GM18873 (cell line): ENCODE results near the gene PRSS23.

Experiments used
- ATAC-seq: cut with Tn5 transposase; IDR thresholded peaks from one replicate; pipeline ENCODE4 v1.9.1; 2021; ENCODE audit warnings: mild to moderate bottlenecking, moderate library complexity, moderate number of reproducible peaks; ENCODE audit not compliant: unreplicated experiment, low FRiP score

Gene PRSS23

DNA sequence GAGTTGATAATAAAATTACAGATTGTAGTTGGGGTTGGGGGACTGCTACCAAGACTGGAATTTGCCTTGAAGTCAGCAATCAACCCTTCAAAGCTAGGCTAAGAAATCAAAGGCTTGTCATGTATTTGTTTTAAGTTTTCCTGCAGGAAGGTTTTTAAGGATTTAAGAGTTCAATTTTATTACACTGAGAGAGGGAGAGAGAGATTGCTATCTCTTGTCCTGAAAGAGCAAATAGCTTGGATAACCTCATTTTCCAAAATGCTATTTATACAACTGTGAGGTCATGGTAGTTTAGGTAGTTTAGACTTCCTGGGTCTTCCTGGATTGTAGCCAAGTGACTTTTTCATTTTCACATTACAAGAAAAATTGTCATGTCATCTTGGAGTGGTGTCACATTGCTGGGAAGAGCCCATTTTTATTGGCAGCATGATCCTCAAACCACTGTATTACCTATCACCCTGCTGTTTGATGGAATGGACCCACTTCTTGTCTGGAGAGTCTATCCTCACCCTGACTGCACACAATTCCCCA is 10.1 kb upstream of the PRSS23 start:
- ATAC-seq, result no peak

DNA sequence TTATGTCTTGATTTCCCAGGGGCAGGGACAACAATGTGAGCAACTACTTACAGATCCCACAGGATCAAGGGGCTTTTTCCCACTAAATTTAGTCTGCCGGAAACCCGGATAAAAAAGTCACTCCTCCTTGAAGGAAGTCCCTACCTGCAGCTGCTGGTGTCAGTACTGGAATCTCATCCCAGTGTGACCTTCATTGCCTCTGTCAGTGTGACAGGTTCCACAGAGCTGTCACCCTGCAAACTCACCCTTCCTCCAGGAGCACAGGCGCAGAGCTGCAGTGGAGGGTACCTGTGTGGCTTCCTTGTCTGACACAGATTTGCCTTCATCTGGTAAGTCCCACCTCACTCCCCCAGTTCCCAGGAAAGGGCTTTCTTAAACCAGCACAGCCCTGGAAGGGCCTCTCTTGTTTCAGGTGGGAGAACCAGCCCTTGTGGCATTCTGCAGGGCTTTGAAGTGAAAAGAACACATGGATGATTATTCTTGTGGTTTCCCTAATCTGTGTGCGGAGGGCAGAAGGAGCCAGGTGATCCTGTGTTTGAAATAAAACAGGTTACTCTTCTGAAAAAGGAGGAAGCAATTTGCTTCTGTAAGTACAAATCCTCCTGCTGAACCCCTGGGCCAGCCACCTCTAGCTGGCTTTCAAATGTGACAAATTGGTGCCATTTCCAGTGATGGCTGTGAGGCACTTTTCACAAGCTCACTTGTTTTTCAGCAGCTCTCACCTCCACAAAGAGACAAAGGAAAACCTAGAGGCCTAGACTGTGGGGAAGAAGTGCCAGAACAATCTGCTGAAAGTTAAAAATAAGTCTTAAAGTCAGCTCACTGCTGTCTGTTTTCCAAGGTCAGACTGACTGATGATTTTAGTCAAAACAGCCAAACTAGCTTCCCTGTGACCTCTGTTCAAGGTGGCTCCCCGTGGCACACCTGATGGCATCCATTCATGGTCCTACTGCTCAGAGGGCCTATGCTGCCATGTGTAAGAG is 9.2 kb upstream of the PRSS23 start:
- ATAC-seq, result no peak

DNA sequence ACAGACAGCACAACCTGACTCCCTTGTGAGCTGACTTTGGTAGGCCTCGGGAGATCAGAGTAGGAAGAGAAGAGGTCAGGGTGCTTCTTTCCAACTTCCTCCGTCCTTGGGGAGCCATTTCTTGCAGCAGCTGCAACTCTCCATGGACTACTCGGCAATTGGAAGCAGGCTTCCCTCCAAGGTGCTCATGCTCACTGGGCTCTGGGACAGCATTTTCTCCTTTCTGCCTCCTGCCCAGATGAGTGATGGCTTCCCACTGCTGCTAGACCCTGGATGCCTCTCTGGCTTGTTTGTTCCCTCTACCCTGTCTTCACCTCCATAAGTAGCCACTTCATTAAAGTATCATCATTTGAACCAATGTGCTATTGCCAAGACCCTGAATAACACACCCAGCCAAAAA is 8.2 kb upstream of the PRSS23 start:
- ATAC-seq, result no peak

DNA sequence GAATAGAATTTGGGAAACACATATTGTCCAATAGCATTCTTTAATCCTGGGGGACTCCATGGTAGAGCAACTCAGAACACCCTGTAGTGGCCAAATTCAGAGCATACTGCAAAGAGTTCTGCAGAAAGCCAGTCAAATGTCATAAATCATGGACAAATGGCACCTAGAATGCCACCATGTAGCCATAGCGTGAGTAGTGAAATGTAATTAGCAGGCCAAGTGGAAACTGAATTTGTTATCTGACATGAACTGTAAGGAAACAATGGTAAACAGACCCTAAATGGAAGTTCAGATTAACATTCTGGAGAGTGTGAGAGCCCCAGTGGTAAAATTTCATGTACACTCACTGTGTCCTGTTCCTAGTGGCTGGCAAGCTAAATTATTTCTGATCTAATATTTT is 7.0 kb upstream of the PRSS23 start:
- no peak for ATAC-seq

DNA sequence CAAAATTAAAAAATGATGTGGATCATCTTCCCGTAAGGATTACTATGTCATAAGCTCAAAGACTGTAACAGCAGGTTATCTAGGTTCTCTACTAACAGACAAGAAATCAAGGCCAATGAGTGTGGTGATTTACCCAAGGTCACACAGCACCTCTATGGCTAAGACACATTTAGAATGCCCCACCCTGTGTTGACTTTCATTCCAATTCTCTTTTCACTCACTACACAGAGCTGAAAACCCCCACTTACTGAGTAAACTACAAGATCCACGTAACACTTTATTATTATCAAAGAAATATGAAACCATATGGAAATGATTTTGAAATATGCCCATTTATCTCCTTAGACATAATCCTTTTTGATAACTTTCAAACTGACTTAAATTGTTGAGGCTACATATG is 4.8 kb upstream of the PRSS23 start:
- ATAC-seq, result no peak

DNA sequence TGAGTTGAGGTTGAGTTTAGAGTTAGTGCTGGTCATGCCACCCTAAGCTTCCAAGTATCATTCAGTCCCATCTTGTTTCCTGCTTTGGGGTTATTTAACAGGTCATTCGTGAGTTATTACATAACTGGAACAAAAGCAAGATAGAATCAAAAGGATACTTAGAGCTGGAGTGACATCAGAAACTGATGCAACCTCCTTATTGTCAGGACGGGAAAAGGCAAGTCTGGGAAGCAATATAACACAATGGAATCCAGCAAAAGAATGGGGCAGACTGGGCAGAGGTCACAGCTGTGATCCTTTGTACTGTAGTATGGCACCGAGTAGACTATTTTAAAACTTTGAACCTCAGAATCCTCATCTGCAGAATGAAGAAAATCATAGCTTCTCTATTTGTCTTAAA is 4.4 kb upstream of the PRSS23 start:
- ATAC-seq, result no peak

DNA sequence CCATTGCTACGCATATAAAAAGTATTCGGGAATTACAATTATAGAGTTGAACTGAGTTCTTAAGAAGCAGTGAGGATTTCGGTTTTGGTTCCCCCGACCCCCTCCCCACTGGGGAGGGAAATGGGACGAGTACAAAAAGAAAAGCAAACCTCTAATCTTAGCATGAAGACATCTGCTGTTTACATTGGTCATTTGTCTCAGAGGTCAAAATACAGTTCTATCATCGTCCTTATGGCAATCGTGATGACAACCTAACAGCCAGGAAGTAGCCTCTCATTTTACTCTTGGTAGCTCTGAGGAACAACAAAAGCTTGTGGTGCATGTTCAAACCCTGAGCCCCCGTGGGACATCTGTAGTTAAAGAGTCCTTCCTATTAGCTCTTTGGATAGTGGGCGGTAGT is 3.2 kb upstream of the PRSS23 start:
- ATAC-seq, result no peak

DNA sequence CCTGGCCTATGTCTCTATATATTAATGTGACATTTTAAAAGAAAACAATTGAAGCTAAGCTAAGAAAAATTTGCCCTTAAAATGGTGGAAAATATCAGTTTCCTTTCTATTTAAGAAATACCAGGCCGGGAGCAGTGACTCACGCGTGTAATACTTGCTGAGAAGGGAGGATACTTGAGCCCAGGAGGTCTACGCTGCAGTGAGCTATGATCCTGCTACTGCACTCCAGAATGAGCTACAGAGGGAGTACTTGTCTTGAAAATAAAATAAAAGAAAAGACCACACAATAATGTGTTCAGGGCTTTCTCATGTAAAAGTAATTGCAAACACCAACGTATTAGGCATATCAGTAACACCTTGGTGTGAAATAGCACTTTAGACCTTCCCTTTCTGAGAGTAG is 1.4 kb upstream of the PRSS23 start:
- no peak for ATAC-seq

DNA sequence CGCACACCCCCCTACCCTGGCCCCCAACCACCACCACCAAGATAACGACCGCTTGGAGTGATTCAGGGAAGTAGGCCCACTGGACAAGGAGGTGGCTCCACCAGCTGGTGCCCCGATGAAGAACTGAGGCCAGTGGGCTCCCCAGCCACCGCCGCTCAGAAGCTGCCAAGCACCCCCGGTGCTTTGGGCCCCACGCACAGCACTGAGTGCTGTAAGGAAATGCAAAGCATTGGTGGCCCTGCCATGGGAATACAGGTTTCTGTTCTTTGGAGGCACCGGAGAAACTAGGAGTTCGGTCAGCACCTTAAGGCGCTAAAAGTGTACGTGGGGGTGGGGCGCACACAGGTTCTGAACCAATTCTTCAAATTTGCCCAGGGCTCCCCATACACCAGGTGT is 664 bp upstream of the PRSS23 start:
- no peak for ATAC-seq

DNA sequence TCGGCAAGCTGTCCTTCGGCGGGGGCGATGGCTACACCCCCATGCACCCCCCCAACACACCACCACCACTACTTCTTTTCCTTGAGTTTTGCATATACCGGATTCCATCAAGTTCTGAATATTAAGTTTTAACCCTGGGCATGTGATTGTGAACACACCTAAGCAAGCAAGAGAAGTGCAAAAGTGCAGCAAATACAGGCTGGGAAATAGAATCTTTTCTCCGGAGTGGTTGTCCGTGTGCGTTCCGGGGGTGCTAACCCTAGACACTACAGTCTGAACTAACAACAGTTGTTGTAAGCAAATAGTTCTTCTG is 574 bp downstream of the PRSS23 start:
- ATAC-seq, result no peak

DNA sequence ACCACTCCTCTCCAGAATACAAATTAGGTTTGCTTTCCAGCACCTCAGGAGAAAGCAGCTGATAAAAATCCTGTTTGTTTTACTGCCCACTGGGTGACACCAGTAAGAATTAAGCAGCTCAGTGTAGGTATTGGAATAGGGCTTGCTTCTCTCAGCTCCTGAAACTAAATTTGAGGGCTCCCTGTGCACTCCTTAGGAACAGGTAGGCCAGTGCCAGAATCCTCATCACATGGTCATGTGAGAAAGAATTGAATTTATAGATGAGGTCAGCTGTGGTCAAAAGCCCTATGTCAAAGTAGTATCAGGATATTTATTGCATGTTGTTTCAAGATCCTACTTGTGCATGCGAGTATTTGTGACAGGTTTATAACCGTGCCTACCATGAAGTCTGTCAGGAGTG is 1.0 kb downstream of the PRSS23 start:
- no peak for ATAC-seq

DNA sequence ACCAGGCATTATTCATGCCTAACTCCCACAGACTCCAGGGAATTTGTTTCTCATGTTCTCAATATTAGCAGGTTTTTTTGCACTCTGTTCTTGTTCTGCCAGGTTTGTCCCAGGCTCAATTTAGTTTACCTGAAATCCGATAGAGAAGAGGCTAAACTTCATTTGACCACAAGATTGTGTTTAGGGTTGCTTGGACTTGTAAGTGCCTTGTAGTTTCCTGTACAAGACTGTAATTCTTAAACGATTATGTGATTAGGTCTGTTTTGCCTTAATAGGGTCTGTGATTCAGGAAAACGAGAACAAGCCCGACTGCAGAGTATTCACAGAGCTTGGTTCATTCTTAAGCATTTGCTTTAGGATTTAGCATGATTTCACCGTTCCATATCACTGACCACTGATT is 1.8 kb downstream of the PRSS23 start:
- no peak for ATAC-seq

DNA sequence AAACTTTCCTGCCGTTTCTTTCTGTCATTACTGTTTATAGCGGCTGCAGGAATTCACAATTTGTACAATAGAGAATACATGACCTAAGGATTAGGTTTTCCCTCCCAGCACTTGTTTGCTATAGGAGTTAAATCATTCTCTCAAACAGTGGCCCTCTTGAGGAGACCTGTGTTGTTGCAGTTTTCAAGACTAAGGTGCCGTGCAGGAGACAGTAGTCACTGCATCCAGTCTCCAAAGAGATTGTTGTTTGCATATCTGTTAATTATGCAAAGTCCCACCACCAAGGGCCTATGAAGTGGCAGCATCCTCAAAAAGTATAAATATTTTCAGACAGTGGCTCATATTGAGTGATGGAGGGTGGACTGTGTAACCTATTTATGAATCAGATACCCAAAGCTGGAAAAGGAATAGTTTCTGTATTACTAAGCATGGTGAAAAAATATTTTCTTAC is 2.3 kb downstream of the PRSS23 start:
- no peak for ATAC-seq

DNA sequence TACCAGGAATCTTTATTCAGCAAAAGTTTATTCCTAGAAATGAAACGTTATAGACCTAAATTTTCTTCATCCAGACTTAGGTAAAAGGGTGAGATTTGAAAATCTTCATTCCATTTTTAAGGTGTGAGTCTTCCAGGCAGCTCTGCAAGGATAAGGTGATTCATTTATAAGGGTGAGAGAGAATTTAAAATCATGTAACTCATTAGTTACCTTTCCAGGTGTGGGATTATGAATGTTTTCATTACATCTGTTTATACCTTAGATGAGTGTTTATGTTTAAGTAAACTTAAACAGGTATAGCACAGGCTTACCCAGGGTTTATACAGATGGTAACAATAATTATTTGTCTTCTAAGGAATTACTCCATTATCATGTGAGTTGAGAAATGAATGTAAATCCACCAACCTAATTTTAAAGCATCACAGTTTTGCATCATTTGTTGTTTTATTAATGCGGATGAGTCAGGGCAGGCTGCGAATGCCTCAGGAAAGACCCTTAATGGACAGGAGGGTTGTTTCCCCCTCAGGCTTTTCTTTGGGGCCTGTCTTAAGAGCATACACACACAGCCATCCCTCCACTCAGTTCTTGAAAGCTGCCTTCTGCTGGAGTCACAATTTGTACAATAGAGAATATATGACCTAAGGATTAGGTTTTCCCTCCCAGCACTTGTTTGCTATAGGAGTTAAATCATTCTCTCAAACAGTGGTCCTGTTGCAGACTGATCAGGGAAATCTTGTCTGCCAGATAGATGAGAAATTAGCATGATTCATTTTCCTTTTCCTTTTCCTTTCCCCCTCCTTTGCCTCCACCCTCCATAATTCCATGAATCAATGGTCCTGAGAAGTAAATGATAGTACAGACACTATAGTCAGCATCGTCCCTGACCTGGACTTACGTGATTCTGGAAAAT is 3.0 kb downstream of the PRSS23 start:
- ATAC-seq, result no peak

DNA sequence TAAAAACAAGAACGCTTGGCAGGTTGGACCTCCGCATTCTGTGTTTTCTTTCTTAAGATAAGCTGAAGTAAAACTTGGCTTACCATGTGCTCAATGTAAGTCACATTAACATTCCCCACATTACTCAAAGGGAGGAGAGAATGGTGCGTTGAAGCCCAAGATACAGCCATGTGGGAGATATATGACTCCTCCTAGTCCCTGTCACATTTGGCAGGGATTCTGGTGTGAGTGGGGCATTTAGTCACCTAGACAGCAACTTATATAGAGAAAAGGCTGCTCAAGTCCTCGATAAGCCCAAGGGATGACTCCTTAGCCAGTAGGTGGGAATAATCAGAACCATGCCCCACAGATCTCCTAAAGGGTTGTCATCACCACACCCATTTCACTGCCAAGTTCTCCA is 4.6 kb downstream of the PRSS23 start:
- no peak for ATAC-seq

DNA sequence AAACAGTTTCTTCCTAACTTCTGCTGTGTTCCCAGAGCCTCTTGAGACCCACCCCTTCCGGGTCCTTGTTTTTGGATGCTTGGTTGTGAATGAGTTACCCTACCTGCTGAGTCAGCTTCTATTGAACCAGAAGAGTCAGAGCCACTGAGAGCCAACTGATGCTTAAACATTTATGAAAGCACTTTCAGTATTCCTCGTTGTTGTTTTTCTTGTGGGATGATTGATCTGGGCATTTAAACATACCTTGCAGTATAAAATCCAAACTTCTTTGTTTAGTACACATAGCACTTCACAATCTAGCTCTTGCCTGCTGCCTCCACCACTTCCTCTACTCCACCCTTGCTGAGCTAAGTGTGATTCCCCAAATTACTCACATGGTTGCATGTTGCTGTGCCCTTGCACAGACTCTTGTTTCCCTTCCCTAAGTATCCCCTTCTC is 5.5 kb downstream of the PRSS23 start:
- peak; percentile 81 for ATAC-seq

DNA sequence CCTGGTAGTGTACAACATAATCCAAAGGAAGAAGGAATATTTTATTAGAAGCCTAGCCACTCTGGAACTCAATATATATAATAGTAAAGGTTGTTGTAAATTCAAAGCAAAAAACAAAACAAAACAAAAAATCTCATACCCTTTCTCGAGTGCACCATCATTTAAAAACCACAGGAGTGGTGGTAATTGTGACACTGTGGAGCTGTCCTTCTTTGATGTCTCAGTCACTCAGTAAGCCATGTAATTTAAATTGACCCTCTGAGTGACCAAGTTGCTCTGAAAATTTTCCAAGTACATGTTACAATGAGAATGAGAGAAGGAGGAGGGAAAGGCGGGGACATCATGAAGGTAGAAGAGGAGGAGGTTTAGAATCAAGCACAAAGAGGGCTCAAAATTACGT is 6.6 kb downstream of the PRSS23 start:
- ATAC-seq, result no peak

DNA sequence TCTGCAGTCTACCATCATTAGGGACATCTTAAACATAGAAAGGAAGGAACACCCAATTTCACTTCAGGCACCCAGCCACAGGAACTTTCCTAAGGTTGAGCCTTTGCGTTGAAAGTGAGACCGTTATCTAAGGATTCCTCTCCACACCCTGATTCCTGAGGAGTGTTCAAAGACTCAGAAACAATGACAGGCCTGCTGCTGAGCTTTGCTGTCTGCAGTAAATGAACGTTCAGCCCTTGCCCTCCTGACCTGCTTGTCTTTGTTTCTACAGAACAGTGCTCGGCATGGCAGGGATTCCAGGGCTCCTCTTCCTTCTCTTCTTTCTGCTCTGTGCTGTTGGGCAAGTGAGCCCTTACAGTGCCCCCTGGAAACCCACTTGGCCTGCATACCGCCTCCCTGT is 7.0 kb downstream of the PRSS23 start:
- ATAC-seq, result no peak

DNA sequence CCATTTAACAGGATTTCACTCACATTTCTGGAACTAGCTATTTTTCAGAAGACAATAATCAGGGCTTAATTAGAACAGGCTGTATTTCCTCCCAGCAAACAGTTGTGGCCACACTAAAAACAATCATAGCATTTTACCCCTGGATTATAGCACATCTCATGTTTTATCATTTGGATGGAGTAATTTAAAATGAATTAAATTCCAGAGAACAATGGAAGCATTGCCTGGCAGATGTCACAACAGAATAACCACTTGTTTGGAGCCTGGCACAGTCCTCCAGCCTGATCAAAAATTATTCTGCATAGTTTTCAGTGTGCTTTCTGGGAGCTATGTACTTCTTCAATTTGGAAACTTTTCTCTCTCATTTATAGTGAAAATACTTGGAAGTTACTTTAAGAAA is 9.2 kb downstream of the PRSS23 start:
- no peak for ATAC-seq

DNA sequence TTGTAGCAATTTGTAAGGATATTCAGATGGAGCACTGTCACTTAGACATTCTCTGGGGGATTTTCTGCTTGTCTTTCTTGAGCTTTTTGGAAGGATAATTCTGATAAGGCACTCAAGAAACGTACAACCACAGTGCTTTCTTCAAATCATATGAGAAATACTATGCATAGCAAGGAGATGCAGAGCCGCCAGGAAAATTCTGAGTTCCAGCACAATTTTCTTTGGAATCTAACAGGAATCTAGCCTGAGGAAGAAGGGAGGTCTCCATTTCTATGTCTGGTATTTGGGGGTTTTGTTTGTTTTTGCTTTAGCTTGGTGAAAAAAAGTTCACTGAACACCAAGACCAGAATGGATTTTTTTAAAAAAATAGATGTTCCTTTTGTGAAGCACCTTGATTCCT is 9.9 kb downstream of the PRSS23 start:
- no peak for ATAC-seq

DNA sequence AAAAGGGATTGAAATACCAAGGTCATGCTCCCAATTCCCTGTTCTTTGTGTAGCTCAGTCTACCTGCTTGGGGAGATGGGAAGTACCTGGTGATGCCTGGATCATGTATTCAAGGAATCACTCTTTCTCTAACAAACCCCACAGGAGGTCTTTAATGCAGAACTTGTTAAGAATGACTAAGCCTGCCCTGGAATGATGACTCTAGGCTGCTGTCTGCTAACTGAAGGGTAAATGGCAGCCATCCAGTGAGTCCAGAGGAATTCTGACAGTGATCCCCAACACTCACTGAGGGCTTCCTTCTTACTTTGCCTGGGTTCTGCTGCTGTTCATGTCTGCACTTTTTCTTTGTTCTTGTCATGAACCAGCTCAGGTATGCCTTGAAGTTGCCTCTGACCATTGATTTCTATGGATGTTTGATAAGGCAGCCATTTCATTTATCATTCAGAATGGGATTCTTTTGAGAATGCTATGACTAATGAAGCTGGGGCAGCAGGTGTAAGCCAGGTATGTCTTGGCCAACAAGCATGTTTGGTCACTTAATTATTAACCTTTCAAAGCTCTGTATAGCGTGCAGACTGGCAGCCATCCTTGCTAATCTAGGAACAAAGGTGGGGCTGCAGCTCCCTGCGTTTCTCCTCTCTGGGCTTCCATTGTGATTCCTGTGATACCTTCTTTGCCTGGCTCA is 11.4 kb downstream of the PRSS23 start:
- no peak for ATAC-seq
